Measurements from ENCODE around the gene BTBD19.
"Not testable (repeated sequence)": the region's sequence is repeated elsewhere in the genome, so short reads cannot be mapped to it uniquely, and the experiment has no call there.

Gene BTBD19

DNA sequence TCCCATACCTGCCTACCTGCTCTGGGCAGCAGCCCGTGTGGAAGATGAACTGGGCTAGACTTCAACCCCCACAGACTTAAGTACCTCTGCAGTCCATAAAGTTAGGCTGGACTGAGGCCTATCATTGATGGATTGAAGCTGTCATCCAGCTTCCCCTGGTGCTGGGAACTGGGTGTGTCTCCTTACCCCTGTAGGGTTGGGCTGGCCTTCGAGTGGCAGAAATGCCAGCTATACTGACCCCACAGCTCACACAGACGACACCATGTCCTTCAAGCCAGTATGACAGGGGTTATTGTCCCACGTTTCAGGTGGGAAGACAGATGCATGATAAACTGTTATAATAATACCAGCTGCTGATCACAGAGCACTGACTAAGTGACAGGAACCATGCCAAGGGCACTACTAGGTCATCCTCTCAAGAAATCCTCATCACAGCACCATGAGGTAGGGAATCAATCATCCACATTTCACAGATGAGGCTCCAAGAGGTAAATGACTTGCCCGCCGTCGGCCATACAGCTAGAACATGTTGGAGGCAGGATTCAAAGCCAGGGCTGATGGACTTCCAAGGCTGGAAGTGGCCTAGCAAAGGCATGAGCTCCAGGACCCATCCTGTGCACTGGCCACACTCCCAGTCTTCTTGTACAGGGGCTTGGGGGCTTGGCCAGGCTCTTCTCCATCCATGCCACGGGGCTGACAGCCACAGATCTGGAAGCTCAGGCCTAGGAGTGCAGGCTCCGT lies 20.0 kb upstream of the BTBD19 start, which contains the start of gene BEST4:
Gene BEST4 (minus strand): TSS at position 51 of the 741 bp plus-strand sequence. CDS start 465 bp downstream, outside the sequence.
- no peak for DNase-seq

DNA sequence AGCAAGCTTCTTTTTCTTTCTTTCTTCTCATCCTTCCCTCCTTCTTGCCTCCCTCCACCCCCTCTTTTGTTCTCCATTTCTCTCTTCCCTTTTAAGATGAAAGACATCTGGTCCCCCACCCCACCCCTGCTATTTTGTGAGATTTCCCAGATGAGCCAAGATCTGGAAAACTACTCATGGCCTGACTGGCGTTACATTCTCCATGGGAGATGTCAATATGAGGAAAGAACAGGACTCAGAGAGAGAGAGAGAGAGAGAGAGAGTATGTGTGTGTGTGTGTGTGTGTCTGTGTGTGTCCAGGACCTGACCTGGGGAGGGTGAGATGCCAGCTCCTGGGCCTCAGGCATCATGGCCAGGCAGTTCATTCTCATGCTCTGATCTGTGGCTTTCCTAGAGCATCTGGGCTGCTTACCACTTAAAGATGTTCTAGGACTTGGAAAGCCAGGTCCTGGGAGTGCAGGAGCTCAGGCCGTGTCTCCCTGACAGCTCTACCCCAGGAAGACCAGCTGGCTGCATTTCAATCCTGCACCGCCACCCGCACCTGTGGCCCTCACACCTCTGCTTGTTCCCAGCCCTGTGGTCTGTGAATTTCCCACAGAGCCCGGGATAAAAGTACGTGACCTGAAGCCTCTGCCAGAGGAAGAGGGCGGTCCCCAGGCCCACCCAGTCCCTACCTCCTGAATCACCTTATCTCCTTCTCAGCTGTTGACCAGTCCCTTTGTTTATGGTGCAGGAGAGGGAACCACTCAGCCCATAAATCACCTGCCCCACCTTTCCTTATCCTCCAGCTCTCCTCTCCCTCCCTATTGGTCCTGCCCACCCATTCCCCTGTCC lies 17.1 kb upstream of the BTBD19 start:
- no peak for DNase-seq

DNA sequence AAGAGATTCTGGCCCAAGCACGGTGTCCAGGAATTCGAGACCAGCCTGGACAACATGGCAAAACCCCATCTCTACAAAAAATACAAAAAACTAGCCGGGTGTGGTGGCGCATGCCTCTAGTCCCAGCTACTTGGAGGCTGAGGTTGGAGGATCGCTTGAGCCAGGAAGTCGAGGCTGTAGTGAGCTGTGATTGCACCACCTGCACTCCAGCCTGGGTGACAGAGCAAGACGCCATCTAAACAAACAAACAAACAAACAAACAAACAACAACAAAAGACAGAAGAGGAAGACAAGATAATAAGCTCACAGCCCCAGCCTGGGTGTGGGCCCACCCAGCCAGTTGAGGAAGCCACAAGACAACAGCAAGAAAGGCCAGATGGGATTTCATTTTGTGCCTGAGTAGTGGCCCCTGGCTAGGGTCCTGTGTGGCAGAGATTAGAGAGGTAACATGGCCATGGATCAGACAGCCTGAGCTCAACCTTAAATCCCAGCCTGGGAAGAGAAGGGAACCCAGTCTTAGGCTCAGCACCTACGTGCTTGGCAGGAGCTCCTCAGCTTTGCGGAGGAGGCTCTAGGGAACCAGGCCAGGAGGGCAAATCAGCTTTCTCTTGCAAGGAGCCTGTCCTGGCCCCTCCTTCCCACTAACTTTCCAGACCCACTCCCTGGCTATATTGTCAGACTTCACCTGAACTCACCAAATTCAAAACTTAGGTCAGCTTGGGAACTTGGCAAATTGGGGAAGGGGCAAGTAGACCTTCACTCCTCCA lies 15.4 kb upstream of the BTBD19 start:
- DNase-seq = no peak

DNA sequence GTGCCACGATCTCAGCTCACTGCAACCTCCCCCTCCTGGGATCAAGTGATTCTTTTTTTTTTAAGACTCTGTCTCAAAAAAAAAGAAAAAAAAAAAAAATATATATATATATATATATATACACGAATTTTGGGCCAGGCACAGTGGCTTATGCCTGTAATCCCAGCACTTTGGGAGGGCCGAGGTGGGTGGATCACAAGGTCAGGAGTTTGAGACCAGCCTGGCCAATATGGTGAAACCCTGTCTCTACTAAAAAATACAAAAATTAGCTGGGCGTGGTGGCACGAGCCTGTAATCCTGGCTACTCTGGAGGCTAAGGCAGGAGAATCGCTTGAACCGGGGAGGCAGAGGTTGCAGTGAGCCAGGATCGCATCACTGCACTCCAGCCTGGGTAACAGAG lies 10.4 kb upstream of the BTBD19 start:
- DNase-seq = not testable (repeated sequence)

GRCh38 chr1:44798481-44799365 lies 9.6 kb upstream of the BTBD19 start:
- DNase-seq = no peak

- DNase-seq = peak; percentile 98
Measured at GRCh38 chr1:44799770-44800584, 8.3 kb upstream of the BTBD19 start, which contains the start of gene PLK3. Gene PLK3 (plus strand): TSS chr1:44800377. CDS start chr1:44800464, 87 bp downstream.

DNA sequence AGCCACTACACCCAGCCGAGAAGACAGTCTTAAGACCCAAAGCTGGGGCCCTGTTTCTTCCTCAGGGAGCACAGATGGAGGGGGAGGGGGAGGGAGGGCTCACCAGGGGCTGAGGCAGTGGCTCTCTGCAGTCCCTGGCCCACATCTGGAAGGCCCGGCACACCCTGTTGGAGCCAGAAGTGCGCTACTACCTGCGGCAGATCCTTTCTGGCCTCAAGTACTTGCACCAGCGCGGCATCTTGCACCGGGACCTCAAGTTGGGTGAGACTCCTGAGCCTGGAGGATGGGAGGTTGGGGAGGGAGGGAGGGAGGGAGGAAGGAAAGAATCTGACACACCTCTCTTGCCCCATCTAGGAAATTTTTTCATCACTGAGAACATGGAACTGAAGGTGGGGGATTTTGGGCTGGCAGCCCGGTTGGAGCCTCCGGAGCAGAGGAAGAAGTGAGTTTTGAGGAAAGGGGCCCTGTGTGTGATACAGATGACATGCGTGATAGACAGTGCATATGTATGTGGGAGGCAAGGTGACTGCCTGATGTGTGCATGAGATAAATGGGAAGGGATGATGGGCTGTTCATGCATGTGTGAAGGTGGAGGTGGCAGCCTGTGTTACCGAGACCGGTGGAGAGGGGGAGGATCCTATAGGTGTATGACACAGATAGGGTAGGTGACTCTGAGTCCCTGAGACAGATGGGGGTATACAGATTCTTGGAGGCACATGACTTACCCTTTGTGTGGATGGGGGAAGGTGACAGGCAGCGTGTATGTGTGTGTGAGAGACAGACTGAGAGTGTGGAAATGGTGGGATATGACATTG lies 6.6 kb upstream of the BTBD19 start:
- DNase-seq = no peak

DNA sequence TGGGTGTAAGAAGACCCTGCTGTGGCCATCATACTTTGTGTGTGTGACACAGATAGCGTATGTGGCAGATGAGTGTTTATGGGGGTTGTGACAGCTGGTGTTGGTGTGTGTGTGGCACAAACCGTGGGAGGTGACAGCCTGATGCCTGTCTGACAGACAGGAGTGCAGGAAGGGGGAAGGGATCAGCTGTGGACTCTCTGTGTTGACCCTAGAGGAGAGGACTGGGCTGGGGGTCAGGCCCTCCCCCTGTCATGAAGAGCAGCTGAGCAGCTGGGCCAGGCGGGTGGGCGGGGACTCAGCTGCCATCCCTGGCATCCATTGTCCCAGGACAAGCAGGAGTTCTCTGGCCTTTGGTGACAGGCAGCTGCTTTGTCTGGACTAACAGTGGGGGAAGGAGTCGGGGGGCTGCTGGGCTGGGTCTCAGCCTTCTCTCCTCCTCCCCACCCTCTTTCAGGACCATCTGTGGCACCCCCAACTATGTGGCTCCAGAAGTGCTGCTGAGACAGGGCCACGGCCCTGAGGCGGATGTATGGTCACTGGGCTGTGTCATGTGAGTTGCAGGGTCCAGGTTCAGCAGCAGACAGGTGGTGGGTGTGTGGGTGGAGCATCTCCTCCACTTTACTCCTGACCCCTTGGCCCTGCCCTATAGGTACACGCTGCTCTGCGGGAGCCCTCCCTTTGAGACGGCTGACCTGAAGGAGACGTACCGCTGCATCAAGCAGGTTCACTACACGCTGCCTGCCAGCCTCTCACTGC lies 5.8 kb upstream of the BTBD19 start:
- no peak for DNase-seq

- no peak for DNase-seq
Measured at GRCh38 chr1:44803062-44803311, 5.3 kb upstream of the BTBD19 start.

DNA sequence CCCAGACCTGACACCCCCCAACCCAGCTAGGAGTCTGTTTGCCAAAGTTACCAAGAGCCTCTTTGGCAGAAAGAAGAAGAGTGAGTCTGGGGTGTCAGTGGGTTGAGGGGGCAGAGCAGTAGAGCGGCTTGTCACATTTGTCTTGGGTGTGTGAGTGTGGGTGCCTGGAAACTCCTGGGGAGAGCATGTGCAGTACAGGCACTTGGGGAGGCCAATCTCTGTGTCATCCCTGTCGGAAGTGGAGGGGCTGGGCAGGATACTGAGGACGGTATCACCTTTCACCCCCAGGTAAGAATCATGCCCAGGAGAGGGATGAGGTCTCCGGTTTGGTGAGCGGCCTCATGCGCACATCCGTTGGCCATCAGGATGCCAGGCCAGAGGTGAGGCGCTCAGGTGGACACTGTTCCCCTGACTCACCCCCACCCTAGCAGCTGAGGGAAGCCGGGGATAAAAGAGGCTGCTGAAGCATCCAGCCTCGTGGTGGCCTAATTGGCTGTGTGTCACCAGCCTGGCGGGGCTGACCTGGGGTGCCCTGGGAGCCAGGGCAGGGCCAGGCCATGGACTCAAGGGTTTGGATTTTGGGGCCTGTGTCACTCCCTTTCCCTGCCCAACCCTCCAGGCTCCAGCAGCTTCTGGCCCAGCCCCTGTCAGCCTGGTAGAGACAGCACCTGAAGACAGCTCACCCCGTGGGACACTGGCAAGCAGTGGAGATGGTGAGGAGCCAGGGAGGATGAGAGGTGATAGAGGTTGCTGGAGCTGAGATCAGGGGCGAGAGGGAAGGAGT lies 4.8 kb upstream of the BTBD19 start:
- DNase-seq = no peak

- no peak for DNase-seq
Measured at GRCh38 chr1:44805311-44806024, 2.9 kb upstream of the BTBD19 start.

DNA sequence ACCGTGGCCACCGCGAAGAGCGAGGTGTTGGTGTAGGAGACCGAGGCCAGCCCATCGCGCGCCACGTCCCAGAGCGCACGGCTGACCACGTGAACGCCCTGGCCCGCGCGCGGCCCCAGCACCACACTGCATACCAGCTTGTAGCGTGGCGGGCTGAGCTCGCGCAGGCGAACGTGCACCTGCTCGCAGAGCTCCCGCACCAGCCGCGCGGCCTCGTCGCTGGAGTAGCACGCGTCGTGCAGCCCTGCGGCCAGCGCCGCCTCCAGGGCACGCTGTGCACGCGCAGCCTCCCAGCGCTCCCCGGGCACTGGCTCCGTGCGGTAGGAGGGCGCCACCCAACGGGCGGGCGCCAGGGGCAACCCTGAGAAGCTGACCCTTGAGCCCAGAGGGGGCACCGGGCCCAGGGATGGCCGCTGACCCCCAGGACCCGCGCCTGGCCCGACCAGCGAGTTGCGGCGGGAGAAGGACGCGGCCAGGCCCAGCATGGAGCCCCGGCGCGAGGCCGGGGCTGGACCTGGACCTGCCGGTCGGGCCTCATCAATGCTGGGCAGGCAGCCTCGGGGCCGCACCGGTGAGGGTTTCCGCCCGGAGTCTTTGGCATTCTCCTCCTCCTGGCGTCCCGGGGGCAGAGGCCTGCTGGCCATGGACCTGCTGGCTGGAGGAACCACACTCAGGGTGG lies 2.2 kb upstream of the BTBD19 start:
- no peak for DNase-seq

DNA sequence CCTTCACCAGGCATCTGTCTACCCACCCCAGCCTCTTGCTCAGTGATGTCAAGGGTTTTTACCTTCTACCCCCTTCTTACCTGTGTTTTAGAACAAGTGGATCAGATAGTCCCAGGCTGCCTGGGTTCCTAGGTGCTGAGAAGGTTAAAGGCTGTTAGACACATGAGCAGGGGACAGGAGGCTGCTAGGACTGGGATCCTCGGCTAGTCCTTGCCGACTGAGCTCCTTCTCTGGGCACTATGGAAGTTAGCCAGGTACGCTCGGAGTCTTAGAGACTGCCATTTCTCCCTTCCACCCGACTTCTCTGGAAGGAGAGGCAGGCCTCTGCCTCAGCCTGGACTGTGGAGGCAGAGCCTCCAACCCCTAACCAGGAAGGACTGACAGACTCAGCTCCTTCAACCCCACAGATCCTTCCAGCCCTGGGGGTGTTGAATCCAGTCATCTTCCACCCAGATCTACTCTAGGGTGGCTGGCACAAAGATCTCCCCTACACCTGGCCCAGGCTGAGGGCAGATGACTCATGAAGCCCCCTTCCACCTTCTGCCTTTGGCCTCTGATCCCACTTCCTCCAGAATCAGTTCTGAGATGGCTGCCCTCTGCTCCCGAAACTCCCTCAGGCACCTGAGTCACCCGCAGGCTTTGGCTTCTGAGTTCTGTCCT lies 1.5 kb upstream of the BTBD19 start, which contains the start of gene DYNLT4:
Gene DYNLT4 (minus strand): TSS at position 648 of the 660 bp plus-strand sequence. CDS start 683 bp downstream, outside the sequence.
- DNase-seq = no peak

DNA sequence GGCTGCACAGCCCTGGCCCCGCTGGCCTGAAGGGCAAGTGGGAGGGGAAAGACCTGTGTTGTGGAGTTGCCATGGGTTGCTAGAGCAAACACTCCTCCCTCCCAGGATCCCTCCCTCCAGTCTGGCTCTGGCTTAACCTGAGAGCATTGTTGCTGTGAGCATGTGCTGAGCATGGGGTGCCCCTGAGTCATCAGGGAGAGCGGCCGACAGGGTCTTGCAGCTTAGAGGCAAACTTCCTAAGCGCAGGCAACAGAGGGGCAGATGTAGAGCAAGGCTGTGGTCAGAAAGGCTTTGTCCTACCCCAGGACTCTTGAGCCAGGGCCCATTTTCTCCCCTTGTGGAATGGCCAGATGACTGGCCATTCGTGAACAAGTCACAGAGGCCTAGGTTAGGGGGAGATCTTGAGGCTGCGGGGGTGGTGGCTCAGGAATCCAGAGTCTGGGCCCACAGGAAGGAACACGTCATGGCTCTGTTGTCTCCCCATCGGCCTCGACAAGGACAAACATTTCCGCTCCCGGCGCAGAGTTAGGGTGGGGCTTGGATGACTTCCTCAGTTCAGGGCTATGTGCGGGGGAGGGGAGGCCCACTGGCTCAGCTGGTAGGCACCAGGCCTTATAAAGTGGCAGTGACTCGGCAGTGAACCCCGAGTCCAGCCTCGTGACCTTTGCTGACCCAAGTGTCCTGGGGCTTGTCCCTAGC lies 810 bp upstream of the BTBD19 start:
- peak; percentile 100 for DNase-seq

DNA sequence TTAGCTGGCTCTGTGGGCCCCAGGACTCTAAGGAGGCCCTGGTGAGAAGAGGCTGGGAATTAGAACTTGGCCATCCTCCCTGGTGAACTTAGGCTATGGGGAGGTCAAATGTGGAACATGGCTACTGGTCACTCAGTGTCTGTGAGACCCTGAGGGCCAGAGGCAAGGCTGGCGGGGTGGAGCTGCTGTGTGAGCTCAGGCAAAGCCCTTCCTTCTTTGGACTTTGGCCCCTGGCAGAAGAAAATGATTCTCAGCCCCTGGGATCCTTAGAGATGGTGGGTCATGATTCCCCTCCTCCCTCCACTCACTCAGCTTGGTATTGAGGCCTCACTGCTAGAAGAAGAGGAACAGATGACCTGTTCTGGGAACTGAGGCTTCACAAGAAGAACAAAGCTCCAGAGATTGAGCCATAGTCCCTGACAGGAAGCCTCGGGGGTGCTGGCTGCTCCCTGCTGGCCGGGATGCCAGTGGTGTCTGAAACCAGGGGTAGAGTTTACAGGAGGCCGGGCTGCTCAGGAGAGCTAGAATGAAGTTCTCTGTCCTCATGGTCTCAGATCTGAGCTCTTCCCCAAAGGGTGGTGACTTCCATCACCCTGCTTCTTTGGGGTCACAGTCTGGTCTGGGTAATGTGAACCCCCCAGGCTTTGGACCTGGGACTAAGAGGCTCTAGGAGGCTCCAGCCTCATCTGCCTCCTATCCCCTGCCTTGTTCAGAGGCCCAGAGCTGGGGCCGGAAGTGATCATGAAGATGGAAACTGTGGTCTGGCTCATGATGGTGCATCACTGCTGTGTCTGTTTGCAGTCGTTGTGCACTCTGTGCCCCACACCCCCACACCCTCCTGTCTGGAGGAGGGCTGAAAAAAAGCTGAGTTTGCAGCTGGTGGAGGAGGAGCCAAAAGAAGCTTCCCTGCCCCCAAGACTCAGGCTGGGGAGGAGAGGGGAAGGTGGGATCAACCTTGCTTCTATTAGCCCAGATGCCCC lies 905 bp downstream of the BTBD19 start:
- DNase-seq = peak; percentile 68

Data from EL (cell line).